Activated CD4-positive, alpha-beta T cell treated with anti-CD3 and anti-CD28 coated beads, Interleukin-2, amount 10 ng/mL, durations not matched to agents 7 days and 5 days (primary cell): ENCODE data around the gene TSPAN3. TPM values are rescaled to one million over a fixed set of nuclear protein-coding genes. Genes with fewer than 3 reads are reported as not detected.
A peak's percentile ranks its signal among the peaks of the same experiment; 100 is the strongest.

Experiments
- CTCF ChIA-PET: fragments of 350-600 bp; sonication (Branson Sonifier 250); formaldehyde crosslinking; loops from one replicate; lab custom pipeline; 2021; ENCODE audit warnings: antibody characterized with exemption; lab: Charles Lee
- POLR2A ChIA-PET: fragments of 350-600 bp; sonication (Branson Sonifier 250); formaldehyde crosslinking; loops from one replicate; lab custom pipeline; 2021; ENCODE audit warnings: antibody characterized with exemption; lab: Charles Lee
- DNase-seq: peaks from one replicate; pipeline ENCODE4 v3.0.0-alpha.2; 2020
- H3K27ac Mint-ChIP-seq: one replicate; pipeline ENCODE4 v1.8.0; 2021; ENCODE audit warnings: mild to moderate bottlenecking, moderate library complexity, mixed read lengths
- H3K27me3 Mint-ChIP-seq: one replicate; pipeline ENCODE4 v1.8.0; 2021; ENCODE audit warnings: mixed read lengths
- H3K36me3 Mint-ChIP-seq: one replicate; pipeline ENCODE4 v1.8.0; 2021; ENCODE audit warnings: low read depth, mixed read lengths
- H3K4me1 Mint-ChIP-seq: one replicate; pipeline ENCODE4 v1.8.0; 2021; ENCODE audit warnings: mixed read lengths
- H3K4me3 Mint-ChIP-seq: one replicate; pipeline ENCODE4 v1.8.0; 2021; ENCODE audit warnings: mild to moderate bottlenecking, moderate library complexity, mixed read lengths
- H3K9me3 Mint-ChIP-seq: one replicate; pipeline ENCODE4 v1.8.0; 2021; ENCODE audit warnings: mixed read lengths
- total RNA-seq, 2 experiments: library from RNA; stranded (reverse); gene quantifications; one replicate each; pipeline ENCODE4 v1.2.3, GENCODE V29; 2021

Gene TSPAN3
- total RNA-seq = 10 to 100 TPM; 14.5 to 16.7 TPM

DNA sequence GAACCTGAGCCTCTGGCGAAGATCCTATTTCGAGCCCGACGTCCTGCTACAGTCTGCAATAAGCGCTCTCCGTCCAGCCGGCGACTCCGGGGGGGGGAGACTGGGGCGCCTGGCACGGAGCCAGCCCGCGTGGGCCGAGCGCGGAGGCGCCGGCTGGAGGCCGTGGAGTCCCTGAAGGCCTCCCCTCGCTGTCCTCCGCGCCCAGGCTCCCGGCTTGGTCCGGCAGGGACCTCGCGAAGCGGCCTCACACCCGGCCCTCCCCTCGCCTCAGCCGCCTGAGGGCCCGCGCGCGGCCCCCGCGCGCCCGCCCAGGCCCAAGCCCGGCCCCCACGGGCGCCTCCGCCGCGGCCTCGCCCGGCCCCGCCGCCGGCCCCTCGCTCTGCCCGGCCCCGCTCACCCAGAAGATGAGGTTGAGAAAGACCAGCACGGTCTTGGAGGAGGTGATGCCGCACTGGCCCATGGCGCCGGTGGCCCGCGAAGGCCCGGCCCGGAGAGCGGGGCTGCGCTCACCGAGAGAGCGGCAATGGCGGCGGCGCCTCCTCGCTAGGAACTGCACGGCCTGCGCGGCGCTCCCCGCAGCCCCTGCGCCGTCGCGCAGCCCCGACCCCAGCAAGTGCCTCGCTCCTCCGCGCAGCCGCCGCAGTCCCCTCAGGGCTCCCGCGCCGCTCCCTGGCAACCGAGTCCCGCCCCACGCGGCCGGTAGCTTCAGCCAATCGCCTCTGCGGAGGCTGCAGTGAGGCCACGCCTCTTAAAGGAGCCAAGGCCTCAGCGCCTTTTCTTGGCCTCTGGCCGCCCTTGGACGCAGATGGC lies at the start of gene TSPAN3:
Gene TSPAN3, minus strand, starts transcription at position 615 of the 810 bp plus-strand sequence. Its CDS starts 155 bp downstream, at position 460.
- H3K27ac Mint-ChIP-seq = peak within 1 kb of the TSS; percentile 82
- peaks cover 16% of the 10 kb centered on the region for H3K4me1 Mint-ChIP-seq
- ChIA-PET POLR2A (no interaction called here), CTCF (no interaction called here)
- peak within 1 kb of the TSS; percentile 80 for H3K4me3 Mint-ChIP-seq
- peak; percentile 92 for DNase-seq
- H3K27me3 Mint-ChIP-seq = peaks cover 16% of the 10 kb centered on the region
- peaks cover 2% of the 10 kb centered on the region for H3K36me3 Mint-ChIP-seq
- H3K9me3 Mint-ChIP-seq = no peaks in the 10 kb centered on the region

DNA sequence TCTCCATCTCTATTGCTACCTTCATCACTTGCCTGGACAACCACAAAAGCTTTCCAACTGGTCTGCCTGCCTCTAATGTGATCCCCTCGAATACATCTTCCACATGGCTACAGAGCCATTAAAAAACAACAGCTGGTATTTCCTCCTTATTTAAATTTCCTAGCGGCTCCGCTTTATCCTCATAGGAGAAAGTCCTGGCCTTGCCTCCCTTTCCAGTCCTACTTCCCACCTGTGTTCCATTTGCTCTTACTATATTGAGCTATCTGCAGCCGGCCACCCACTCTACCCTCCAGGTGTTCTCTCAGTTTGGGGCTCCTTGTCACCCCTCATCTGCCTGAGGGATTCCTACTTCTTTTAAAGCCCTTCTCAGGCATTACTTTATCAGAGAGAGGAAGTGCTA lies 49.7 kb upstream of the TSPAN3 start:
- no peak overlapping the region for H3K27ac Mint-ChIP-seq
- H3K27me3 Mint-ChIP-seq = no peaks in the 10 kb centered on the region
- POLR2A ChIA-PET = no interaction called here
- H3K9me3 Mint-ChIP-seq = no peaks in the 10 kb centered on the region
- no peaks in the 10 kb centered on the region for H3K36me3 Mint-ChIP-seq
- DNase-seq = no peak
- peaks cover 14% of the 10 kb centered on the region for H3K4me1 Mint-ChIP-seq
- CTCF ChIA-PET = interaction anchor here (2.1 to 3.7 kb wide), 3 partner anchors 147 to 423 kb away, joined by 4 to 23 read pairs (median 10); no protein-coding TSS in a partner anchor
- H3K4me3 Mint-ChIP-seq = no peak overlapping the region

DNA sequence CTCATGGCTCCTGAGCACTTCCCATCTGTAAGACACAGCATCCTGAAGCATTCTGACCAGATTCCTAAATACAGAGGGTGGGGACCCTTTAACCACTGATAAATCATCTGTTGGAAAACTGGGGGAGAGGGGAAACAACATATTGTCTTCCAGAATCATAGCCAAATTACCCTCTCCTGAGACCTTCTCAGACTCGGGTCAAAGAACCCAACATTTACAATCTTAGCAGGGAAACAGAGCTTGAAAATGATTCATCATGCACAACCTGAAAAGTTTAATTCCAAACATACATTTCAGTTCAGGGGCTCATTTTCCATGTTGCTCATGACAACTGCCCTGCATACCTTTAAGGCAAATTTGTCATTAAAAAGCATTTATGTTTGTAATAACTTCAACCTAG lies 48.5 kb upstream of the TSPAN3 start:
- no peak for DNase-seq
- Mint-ChIP-seq H3K4me1 (peaks cover 14% of the 10 kb centered on the region), H3K27me3 (no peaks in the 10 kb centered on the region), H3K27ac (no peak overlapping the region), H3K4me3 (no peak overlapping the region), H3K36me3 (no peaks in the 10 kb centered on the region), H3K9me3 (no peaks in the 10 kb centered on the region)
- ChIA-PET CTCF (interaction anchor here (0.7 to 3.7 kb wide), 6 partner anchors 374 to 611 kb away, joined by 3 to 23 read pairs (median 4); no protein-coding TSS in a partner anchor), POLR2A (interaction anchor here (0.7 kb wide), 1 partner anchor 373 kb away, joined by 3 read pairs; no protein-coding TSS in a partner anchor)

DNA sequence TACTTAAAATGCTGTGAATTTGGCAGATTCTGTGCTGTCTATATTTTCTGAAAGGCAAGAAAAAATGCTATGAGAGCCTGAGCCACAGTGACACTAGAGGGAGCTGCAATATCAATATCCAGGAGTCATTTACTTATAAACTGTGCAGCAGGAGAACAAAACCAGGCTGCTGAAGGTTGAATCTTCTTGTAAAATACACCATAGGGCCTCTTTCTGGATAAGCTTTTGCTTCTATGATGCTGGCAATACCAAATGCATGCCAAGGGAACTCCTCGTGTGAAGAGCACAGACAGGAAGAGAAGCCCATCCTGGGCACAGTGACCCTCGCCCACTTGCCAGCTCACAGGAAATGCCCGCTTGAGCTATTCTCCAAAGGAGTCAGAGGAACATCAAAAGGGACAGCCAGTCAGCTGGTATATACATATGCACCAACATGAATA lies 48.0 kb upstream of the TSPAN3 start:
- DNase-seq = peak; percentile 65
- no peaks in the 10 kb centered on the region for H3K27me3 Mint-ChIP-seq
- H3K4me3 Mint-ChIP-seq = no peak overlapping the region
- no peaks in the 10 kb centered on the region for H3K9me3 Mint-ChIP-seq
- H3K4me1 Mint-ChIP-seq = peaks cover 14% of the 10 kb centered on the region
- no peaks in the 10 kb centered on the region for H3K36me3 Mint-ChIP-seq
- POLR2A ChIA-PET = interaction anchor here (0.7 kb wide), 1 partner anchor 373 kb away, joined by 3 read pairs; no protein-coding TSS in a partner anchor
- CTCF ChIA-PET = interaction anchor here (0.7 to 3.7 kb wide), 7 partner anchors 14 to 612 kb away, joined by 3 to 23 read pairs (median 4); no protein-coding TSS in a partner anchor
- H3K27ac Mint-ChIP-seq = no peak overlapping the region

DNA sequence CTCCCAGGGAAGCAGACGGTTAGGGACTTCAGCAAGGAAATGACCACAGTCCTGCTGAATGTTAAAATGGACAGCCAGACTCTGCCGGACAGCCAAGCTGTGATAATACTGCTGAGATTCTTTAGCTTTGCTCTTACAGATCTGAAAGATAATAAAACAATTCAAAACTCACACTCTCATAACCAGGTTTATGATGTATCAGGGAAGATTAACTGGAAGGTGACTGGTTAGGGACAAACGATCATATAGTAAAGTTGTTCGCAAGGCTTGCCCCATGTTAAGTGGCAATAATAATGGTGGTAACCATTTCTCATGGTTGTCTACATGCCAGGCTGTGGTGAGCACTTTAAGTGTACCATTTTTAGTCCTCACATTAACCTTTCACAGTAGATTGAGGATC lies 44.3 kb upstream of the TSPAN3 start:
- ChIA-PET CTCF (no interaction called here), POLR2A (no interaction called here)
- Mint-ChIP-seq H3K4me1 (peaks cover 5% of the 10 kb centered on the region), H3K4me3 (no peak overlapping the region), H3K9me3 (no peaks in the 10 kb centered on the region), H3K27ac (no peak overlapping the region), H3K36me3 (no peaks in the 10 kb centered on the region), H3K27me3 (no peaks in the 10 kb centered on the region)
- no peak for DNase-seq

DNA sequence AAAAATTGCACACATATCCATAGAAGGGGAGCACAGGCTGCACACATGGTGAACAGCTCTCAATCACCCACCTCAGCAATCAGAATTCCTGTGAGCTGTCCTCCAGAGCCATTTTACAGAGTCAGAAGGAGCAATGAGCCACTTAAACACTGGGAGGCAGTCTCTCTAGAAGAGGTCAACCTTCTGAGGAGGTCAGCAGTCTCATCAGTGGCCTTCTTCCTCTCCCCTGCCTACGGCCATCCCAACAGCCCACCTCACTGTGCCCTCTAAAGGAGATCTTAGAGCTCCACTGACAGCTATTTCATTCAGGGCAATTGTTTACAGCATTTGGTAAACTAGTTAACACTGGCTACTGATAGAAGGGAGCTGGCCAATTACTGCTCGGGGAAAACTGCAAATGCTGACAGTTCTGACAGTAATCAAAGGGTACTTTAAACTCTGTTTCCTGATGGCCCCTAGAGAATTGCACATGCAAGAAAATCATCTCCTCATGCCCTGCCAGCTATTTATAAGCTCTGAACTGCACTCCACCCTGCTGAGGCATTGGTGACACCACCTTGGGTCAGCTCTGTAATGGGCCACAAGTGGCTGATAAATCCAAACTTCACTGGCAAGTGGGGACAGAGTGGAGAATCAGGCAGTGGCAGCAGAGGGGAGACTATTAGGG lies 42.1 kb upstream of the TSPAN3 start:
- H3K4me3 Mint-ChIP-seq = no peak overlapping the region
- no peak overlapping the region for H3K27ac Mint-ChIP-seq
- no peaks in the 10 kb centered on the region for H3K27me3 Mint-ChIP-seq
- H3K9me3 Mint-ChIP-seq = no peaks in the 10 kb centered on the region
- ChIA-PET POLR2A (no interaction called here), CTCF (interaction anchor here (0.9 to 1.6 kb wide), 3 partner anchors 15 to 430 kb away, joined by 3 read pairs; no protein-coding TSS in a partner anchor)
- no peak for DNase-seq
- H3K36me3 Mint-ChIP-seq = no peaks in the 10 kb centered on the region
- H3K4me1 Mint-ChIP-seq = no peaks in the 10 kb centered on the region

DNA sequence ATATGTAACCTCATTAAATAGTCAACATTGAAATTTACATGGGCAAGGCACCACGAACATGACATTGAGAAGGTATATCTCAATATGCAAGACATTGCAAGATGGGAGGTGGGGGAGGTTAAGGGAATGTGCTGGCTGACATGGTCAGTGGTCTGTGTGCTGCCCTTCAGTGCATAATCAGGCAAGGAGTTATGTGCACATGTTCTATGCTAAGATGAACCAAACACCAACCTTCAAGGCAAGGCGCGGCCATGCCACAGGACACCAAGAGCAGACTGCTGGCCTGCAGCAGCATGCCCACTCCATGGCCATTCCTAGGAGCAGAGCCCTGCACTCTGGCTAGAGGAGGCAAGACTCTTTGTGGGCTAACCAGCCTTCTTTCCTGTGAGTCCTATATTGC lies 40.9 kb upstream of the TSPAN3 start:
- Mint-ChIP-seq H3K9me3 (no peaks in the 10 kb centered on the region), H3K27me3 (no peaks in the 10 kb centered on the region), H3K27ac (no peak overlapping the region), H3K4me3 (no peak overlapping the region), H3K4me1 (no peaks in the 10 kb centered on the region), H3K36me3 (no peaks in the 10 kb centered on the region)
- ChIA-PET POLR2A (no interaction called here), CTCF (interaction anchor here (0.9 to 1.6 kb wide), 2 partner anchors 13 to 15 kb away, joined by 3 read pairs; no protein-coding TSS in a partner anchor)
- DNase-seq = no peak

DNA sequence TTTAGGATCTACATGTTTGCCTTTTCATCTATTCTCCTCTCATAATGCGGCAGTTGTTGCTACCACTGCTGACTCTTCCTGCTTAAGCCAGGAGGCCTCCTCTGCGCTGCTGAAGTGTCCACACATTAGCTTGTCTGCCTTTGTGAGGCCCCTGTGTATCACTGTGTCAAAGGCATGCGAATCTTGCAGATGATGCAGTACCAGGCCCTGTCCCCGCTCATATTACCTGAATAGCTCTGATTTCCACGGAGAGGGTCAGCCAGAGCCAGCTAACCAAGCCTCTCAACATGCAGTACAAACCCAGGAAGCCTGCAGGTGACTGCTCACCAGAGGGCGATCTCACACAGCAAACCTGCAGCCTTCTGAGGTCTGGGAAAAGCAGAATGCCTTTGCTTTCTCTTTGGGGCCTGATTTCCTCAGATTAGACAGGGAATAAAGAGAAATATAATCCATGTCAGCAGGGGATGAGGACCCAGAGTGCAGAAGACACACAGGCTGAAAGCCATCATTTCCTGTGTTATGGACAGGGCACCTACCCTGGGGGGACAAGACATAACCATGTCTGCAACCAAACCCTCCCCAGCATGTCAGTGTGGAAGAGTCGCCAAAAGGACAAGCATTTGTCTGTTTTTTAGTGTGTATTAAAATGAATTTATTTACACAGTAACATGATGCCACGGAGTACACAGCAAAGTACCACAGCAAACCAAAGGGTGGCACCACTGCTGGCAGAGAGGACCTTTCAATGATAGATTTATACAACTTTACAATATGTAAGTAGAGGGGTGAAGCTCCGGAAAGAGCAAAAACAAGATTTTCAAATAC lies 36.8 kb upstream of the TSPAN3 start:
- Mint-ChIP-seq H3K4me3 (no peak overlapping the region), H3K36me3 (no peaks in the 10 kb centered on the region)
- POLR2A ChIA-PET = no interaction called here

DNA sequence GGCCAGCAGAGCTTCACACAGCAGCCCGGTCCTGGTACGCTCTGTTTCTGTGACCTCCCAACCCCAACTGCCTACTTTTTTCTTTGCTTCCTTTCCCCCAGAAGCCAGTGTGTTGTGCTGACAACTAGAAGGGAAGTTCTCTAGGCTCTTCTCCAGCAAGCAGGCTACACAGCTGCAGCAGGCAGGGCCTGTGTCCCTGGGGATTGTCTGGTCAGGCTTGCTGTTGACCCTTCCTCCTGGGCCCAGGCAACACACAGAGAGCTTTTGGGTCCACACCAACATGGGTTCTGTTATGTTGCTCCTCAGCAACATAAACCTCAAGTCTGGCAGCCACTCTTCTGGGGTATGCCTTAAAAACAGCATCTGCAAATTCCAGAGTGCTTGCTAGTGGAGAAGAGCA lies 36.2 kb upstream of the TSPAN3 start:
- POLR2A ChIA-PET = no interaction called here
- no peaks in the 10 kb centered on the region for H3K36me3 Mint-ChIP-seq
- H3K27me3 Mint-ChIP-seq = no peaks in the 10 kb centered on the region
- H3K27ac Mint-ChIP-seq = no peak overlapping the region
- DNase-seq = no peak
- no peaks in the 10 kb centered on the region for H3K9me3 Mint-ChIP-seq
- CTCF ChIA-PET = interaction anchor here (0.7 to 1.1 kb wide), 2 partner anchors 12 to 160 kb away, joined by 3 read pairs; no protein-coding TSS in a partner anchor
- no peak overlapping the region for H3K4me3 Mint-ChIP-seq
- no peaks in the 10 kb centered on the region for H3K4me1 Mint-ChIP-seq

More for the DNA sequence above, 36.8 kb upstream of the TSPAN3 start:
- Mint-ChIP-seq H3K27ac (no peak overlapping the region), H3K4me1 (no peaks in the 10 kb centered on the region), H3K27me3 (no peaks in the 10 kb centered on the region), H3K9me3 (no peaks in the 10 kb centered on the region)
- CTCF ChIA-PET = interaction anchor here (0.7 to 1.1 kb wide), 2 partner anchors 12 to 160 kb away, joined by 3 read pairs; no protein-coding TSS in a partner anchor
- DNase-seq = peak; percentile 61

DNA sequence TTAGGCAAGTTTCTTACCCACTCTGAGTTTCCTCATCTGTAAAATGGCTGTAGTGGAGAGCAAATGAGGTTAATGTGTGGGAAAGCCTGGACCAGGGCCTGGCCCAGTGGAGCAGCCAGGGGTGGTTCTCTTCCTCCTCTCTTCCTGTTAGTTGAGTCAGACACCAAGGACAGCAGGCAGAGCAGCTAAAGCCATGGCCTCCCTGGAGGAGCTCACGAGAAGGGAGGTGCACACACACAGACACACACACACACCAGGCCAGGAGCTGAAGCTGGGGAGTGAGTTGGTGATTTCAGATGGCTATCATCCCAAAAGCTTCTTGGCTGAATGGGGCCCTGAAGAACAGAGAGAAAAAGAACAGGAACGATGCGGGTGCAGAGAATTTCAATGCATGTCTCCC lies 33.2 kb upstream of the TSPAN3 start:
- POLR2A ChIA-PET = no interaction called here
- Mint-ChIP-seq H3K27me3 (no peaks in the 10 kb centered on the region), H3K4me3 (no peak overlapping the region), H3K4me1 (no peaks in the 10 kb centered on the region), H3K9me3 (no peaks in the 10 kb centered on the region), H3K27ac (no peak overlapping the region), H3K36me3 (no peaks in the 10 kb centered on the region)
- no peak for DNase-seq
- CTCF ChIA-PET = interaction anchor here (0.5 to 2.1 kb wide), 3 partner anchors 12 to 476 kb away, joined by 3 to 6 read pairs (median 5); no protein-coding TSS in a partner anchor

DNA sequence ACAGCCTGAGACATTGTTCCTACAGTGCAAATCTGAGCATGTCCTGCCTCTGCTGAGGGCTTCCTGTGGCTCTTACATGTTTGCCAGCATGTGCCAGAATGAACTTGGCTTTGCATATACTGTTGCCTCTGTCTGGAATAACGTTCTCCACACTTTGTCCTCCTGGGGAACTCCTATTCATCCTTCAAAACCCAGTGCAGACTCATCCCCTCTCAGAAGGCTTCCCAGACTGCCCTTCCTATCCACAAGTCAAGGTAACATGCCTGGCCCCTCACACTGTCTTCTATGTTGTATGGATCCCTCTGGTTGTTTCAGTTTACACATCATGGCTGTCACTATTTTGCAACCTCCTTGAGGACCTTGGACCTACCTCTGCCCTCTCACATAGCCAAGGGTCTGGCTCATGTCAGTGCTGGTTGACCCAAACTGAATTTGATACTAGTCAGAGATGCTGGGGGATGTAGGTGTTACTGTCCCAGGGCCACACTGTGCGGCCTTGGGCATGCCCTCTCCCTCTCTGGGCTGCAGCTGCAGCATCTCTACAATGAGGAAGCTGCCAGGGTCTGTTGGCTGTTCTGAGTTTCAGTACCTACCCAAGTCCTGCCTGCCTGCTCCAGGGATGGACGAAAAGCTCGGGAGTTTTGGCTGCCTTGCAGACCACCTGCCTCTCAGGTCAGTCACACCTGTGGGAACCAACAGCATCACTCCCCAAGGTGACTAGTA lies 29.0 kb upstream of the TSPAN3 start:
- POLR2A ChIA-PET = no interaction called here
- CTCF ChIA-PET = no interaction called here
- DNase-seq = no peak
- no peaks in the 10 kb centered on the region for H3K36me3 Mint-ChIP-seq
- H3K27me3 Mint-ChIP-seq = no peaks in the 10 kb centered on the region
- H3K27ac Mint-ChIP-seq = no peak overlapping the region
- no peaks in the 10 kb centered on the region for H3K4me1 Mint-ChIP-seq
- no peaks in the 10 kb centered on the region for H3K9me3 Mint-ChIP-seq
- no peak overlapping the region for H3K4me3 Mint-ChIP-seq
